Epidermal melanocyte (primary cell): ENCODE results near the gene MAN2C1.
"Not testable (repeated sequence)": the region's sequence is repeated elsewhere in the genome, so short reads cannot be mapped to it uniquely, and the experiment has no call there.

Experiments
- DNase-seq: peaks from one replicate; pipeline ENCODE4 v3.0.0; 2011; ENCODE audit warnings: low spot score; ENCODE audit not compliant: insufficient read length

Gene MAN2C1

GRCh38 chr15:75347222-75348033 is 21.0 kb downstream of the MAN2C1 start:
- no peak for DNase-seq

GRCh38 chr15:75346796-75347221 is 21.6 kb downstream of the MAN2C1 start, which contains the start of gene NEIL1:
NEIL1 (plus strand) TSS chr15:75347039; CDS start chr15:75348906, 1,867 bp downstream.
- no peak for DNase-seq

GRCh38 chr15:75343953-75344352 is 24.5 kb downstream of the MAN2C1 start:
- DNase-seq: not testable (repeated sequence)

GRCh38 chr15:75342221-75342620 is 26.2 kb downstream of the MAN2C1 start:
- DNase-seq: no peak

- no peak for DNase-seq
Measured at GRCh38 chr15:75339531-75340240, 28.7 kb downstream of the MAN2C1 start.

GRCh38 chr15:75338661-75339240 is 29.7 kb downstream of the MAN2C1 start:
- DNase-seq: no peak

GRCh38 chr15:75335705-75336355 is 32.6 kb downstream of the MAN2C1 start, which contains the start of gene COMMD4:
COMMD4 (plus strand) TSS chr15:75336063; CDS start chr15:75336090, 27 bp downstream.
- DNase-seq: peak; percentile 67

GRCh38 chr15:75335313-75335704 is 33.1 kb downstream of the MAN2C1 start:
- DNase-seq: no peak

- DNase-seq: not testable (repeated sequence)
Measured at GRCh38 chr15:75333654-75334419, 34.6 kb downstream of the MAN2C1 start.

- not testable (repeated sequence) for DNase-seq
Measured at GRCh38 chr15:75332093-75332492, 36.3 kb downstream of the MAN2C1 start.

- DNase-seq: no peak
Measured at GRCh38 chr15:75329571-75329970, 38.8 kb downstream of the MAN2C1 start.

- DNase-seq: no peak
Measured at GRCh38 chr15:75328493-75329314, 39.7 kb downstream of the MAN2C1 start.

- DNase-seq: no peak
Measured at GRCh38 chr15:75327491-75327890, 40.9 kb downstream of the MAN2C1 start.

- no peak for DNase-seq
Measured at GRCh38 chr15:75327005-75327404, 41.4 kb downstream of the MAN2C1 start.

- no peak for DNase-seq
Measured at GRCh38 chr15:75325922-75326321, 42.5 kb downstream of the MAN2C1 start.

- no peak for DNase-seq
Measured at GRCh38 chr15:75321711-75322110, 46.7 kb downstream of the MAN2C1 start.

GRCh38 chr15:75319231-75319897 is 49.0 kb downstream of the MAN2C1 start:
- DNase-seq: not testable (repeated sequence)

GRCh38 chr15:75314552-75315290 is 53.7 kb downstream of the MAN2C1 start:
- DNase-seq: no peak
